Measurements from ENCODE around the gene RNF14. TPM values are rescaled to one million over a fixed set of nuclear protein-coding genes. Genes with fewer than 3 reads are reported as not detected.

RNF14 gene
- total RNA-seq, 1 donor from 2014 or later, result 51.6 TPM

GRCh38 chr5:141931694-141932093, 37.2 kb upstream of the RNF14 start:
- TF ChIP-seq, protein P1, sequence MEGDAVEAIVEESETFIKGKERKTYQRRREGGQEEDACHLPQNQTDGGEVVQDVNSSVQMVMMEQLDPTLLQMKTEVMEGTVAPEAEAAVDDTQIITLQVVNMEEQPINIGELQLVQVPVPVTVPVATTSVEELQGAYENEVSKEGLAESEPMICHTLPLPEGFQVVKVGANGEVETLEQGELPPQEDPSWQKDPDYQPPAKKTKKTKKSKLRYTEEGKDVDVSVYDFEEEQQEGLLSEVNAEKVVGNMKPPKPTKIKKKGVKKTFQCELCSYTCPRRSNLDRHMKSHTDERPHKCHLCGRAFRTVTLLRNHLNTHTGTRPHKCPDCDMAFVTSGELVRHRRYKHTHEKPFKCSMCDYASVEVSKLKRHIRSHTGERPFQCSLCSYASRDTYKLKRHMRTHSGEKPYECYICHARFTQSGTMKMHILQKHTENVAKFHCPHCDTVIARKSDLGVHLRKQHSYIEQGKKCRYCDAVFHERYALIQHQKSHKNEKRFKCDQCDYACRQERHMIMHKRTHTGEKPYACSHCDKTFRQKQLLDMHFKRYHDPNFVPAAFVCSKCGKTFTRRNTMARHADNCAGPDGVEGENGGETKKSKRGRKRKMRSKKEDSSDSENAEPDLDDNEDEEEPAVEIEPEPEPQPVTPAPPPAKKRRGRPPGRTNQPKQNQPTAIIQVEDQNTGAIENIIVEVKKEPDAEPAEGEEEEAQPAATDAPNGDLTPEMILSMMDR (IDR thresholded peaks at IDR 0.05; ENCODE audit: unreplicated experiment), result no peak
- peak overlapping the region; percentile 34 for H3K27ac Mint-ChIP-seq (ENCODE audit: unreplicated experiment)
- H3K27me3 Mint-ChIP-seq (ENCODE audit: unreplicated experiment), result no peaks in the 10 kb centered on the region
- peaks cover 39% of the 10 kb centered on the region for H3K4me1 Mint-ChIP-seq (ENCODE audit: unreplicated experiment)
- DNase-seq (ENCODE audit: low spot score), result no peak
- no peaks in the 10 kb centered on the region for H3K9me3 Mint-ChIP-seq (ENCODE audit: unreplicated experiment)
- H3K36me3 Mint-ChIP-seq (ENCODE audit: low read depth, unreplicated experiment), result peaks cover 61% of the 10 kb centered on the region
- H3K4me3 Mint-ChIP-seq (ENCODE audit: unreplicated experiment), result no peak overlapping the region

DNA sequence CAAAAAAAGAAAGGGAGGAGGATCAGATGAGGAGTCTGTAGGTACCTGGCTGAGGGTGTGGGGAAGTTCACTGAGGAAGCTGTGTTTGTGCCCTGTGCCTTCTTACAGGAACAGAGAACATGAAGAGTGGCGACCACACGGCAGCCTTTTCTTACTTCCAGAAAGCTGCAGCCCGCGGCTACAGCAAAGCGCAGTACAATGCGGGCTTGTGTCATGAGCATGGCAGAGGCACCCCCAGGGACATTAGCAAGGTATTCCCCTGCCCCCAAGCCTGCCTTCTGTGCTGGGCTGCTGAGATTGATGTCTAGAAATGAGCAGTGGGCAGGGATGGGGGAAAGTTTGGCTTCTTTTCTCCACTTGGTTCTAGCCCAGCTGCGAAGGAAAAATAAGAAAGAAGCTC, 35.8 kb upstream of the RNF14 start:
- no peaks in the 10 kb centered on the region for H3K27me3 Mint-ChIP-seq (ENCODE audit: unreplicated experiment)
- peaks cover 46% of the 10 kb centered on the region for H3K36me3 Mint-ChIP-seq (ENCODE audit: low read depth, unreplicated experiment)
- no peaks in the 10 kb centered on the region for H3K9me3 Mint-ChIP-seq (ENCODE audit: unreplicated experiment)
- no peak overlapping the region for H3K27ac Mint-ChIP-seq (ENCODE audit: unreplicated experiment)
- DNase-seq (ENCODE audit: low spot score), result no peak
- TF ChIP-seq, protein P1 (IDR thresholded peaks at IDR 0.05; ENCODE audit: unreplicated experiment), result no peak
- no peak overlapping the region for H3K4me3 Mint-ChIP-seq (ENCODE audit: unreplicated experiment)
- H3K4me1 Mint-ChIP-seq (ENCODE audit: unreplicated experiment), result peaks cover 28% of the 10 kb centered on the region

GRCh38 chr5:141934099-141934844, 34.6 kb upstream of the RNF14 start:
- Mint-ChIP-seq H3K36me3 (ENCODE audit: low read depth, unreplicated experiment) (peaks cover 43% of the 10 kb centered on the region), H3K27me3 (ENCODE audit: unreplicated experiment) (no peaks in the 10 kb centered on the region), H3K27ac (ENCODE audit: unreplicated experiment) (no peak overlapping the region), H3K4me3 (ENCODE audit: unreplicated experiment) (no peak overlapping the region), H3K4me1 (ENCODE audit: unreplicated experiment) (peaks cover 22% of the 10 kb centered on the region), H3K9me3 (ENCODE audit: unreplicated experiment) (no peaks in the 10 kb centered on the region)
- DNase-seq (ENCODE audit: low spot score), result no peak
- TF ChIP-seq, protein P1 (IDR thresholded peaks at IDR 0.05; ENCODE audit: unreplicated experiment), result no peak

- peaks cover 23% of the 10 kb centered on the region for H3K4me1 Mint-ChIP-seq (ENCODE audit: unreplicated experiment)
- DNase-seq (ENCODE audit: low spot score), result no peak
- no peaks in the 10 kb centered on the region for H3K9me3 Mint-ChIP-seq (ENCODE audit: unreplicated experiment)
- H3K4me3 Mint-ChIP-seq (ENCODE audit: unreplicated experiment), result no peak overlapping the region
- H3K36me3 Mint-ChIP-seq (ENCODE audit: low read depth, unreplicated experiment), result peaks cover 39% of the 10 kb centered on the region
- TF ChIP-seq, protein P1 (IDR thresholded peaks at IDR 0.05; ENCODE audit: unreplicated experiment), result no peak
- H3K27ac Mint-ChIP-seq (ENCODE audit: unreplicated experiment), result no peak overlapping the region
- no peaks in the 10 kb centered on the region for H3K27me3 Mint-ChIP-seq (ENCODE audit: unreplicated experiment)
Measured at GRCh38 chr5:141935538-141935937, 33.4 kb upstream of the RNF14 start.

DNA sequence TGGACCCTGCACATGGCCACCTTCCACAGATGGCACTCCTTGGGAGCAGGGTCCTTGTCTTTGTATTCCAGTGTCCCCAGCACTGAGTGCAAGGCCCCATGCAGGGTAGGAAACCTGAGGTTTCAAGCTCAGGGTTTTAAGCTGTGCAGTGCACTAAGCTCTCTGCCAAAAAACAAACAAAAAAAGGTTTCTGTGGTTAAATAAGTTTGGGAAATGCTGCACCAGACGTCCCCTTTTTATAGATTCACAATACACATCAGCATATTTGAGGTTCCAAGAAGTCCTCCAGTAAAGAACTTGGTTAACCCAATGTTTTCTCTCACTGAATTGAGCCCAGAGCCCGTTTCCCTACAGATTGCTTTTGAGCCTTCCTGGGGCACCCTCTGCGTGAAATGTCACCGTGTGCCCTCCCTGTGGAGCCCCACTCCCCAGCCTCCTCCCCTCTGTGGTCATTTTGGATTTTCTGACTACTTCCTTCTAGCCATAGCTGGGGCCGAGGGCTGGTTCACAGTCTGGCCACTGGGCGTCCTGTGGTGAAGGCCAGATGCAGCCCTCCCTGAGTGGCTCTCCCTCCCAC, 28.1 kb upstream of the RNF14 start:
- Mint-ChIP-seq H3K27ac (ENCODE audit: unreplicated experiment) (peak overlapping the region; percentile 63), H3K4me1 (ENCODE audit: unreplicated experiment) (peaks cover 40% of the 10 kb centered on the region)
- no peak for DNase-seq (ENCODE audit: low spot score)

More for the DNA sequence above, 28.1 kb upstream of the RNF14 start:
- Mint-ChIP-seq H3K36me3 (ENCODE audit: low read depth, unreplicated experiment) (peaks cover 34% of the 10 kb centered on the region), H3K4me3 (ENCODE audit: unreplicated experiment) (no peak overlapping the region), H3K27me3 (ENCODE audit: unreplicated experiment) (peaks cover 7% of the 10 kb centered on the region), H3K9me3 (ENCODE audit: unreplicated experiment) (no peaks in the 10 kb centered on the region)
- TF ChIP-seq, protein P1 (IDR thresholded peaks at IDR 0.05; ENCODE audit: unreplicated experiment), result no peak

Measured in endothelial cell (in vitro differentiated cells).